IPS DF 4.7 (cell line): ENCODE data around the gene ENPP5.
A peak's percentile ranks its signal among the peaks of the same experiment; 100 is the strongest.
"Not testable (repeated sequence)": the region's sequence is repeated elsewhere in the genome, so short reads cannot be mapped to it uniquely, and the experiment has no call there.

Experiments
- DNase-seq: peaks from one replicate; pipeline ENCODE4 v3.0.0-alpha.2; 2013; ENCODE audit warnings: low spot score; ENCODE audit errors: extremely low read depth

Gene ENPP5

GRCh38 chr6:46175446-46175845 is 4.7 kb upstream of the ENPP5 start:
- DNase-seq: no peak

GRCh38 chr6:46174904-46175303 is 4.1 kb upstream of the ENPP5 start:
- DNase-seq: no peak

- DNase-seq: no peak
These were observed 1.4 kb upstream of the ENPP5 start for GRCh38 chr6:46172176-46172575.

- no peak for DNase-seq
These were observed 10.7 kb downstream of the ENPP5 start for GRCh38 chr6:46160102-46160501.

GRCh38 chr6:46159229-46159628 is 11.6 kb downstream of the ENPP5 start:
- DNase-seq: no peak

- DNase-seq: no peak
These were observed 14.1 kb downstream of the ENPP5 start for GRCh38 chr6:46156701-46157100.

GRCh38 chr6:46149066-46149465 is 21.7 kb downstream of the ENPP5 start:
- DNase-seq: not testable (repeated sequence)

- DNase-seq: no peak
These were observed 26.5 kb downstream of the ENPP5 start for GRCh38 chr6:46144270-46144669.

GRCh38 chr6:46138281-46138680 is 32.5 kb downstream of the ENPP5 start:
- DNase-seq: no peak

GRCh38 chr6:46137387-46137786 is 33.4 kb downstream of the ENPP5 start:
- no peak for DNase-seq

- DNase-seq: no peak
These were observed 33.9 kb downstream of the ENPP5 start for GRCh38 chr6:46136831-46137230.

- no peak for DNase-seq
These were observed 35.6 kb downstream of the ENPP5 start for GRCh38 chr6:46135176-46135575.

- no peak for DNase-seq
These were observed 36.6 kb downstream of the ENPP5 start for GRCh38 chr6:46134216-46134615.

GRCh38 chr6:46131291-46131690 is 39.5 kb downstream of the ENPP5 start:
- DNase-seq: not testable (repeated sequence)

GRCh38 chr6:46130666-46131065 is 40.1 kb downstream of the ENPP5 start:
- DNase-seq: no peak

GRCh38 chr6:46129629-46130511 is 40.9 kb downstream of the ENPP5 start, which contains the start of gene ENPP4:
ENPP4 (plus strand) TSS chr6:46129989; CDS start chr6:46139584, 9,595 bp downstream.
- DNase-seq: peak; percentile 90

GRCh38 chr6:46129291-46129628 is 41.5 kb downstream of the ENPP5 start:
- no peak for DNase-seq

GRCh38 chr6:46128476-46128875 is 42.3 kb downstream of the ENPP5 start:
- no peak for DNase-seq

- not testable (repeated sequence) for DNase-seq
These were observed 51.1 kb downstream of the ENPP5 start for GRCh38 chr6:46119679-46120078.

- DNase-seq: no peak
These were observed 51.9 kb downstream of the ENPP5 start for GRCh38 chr6:46118836-46119235.

GRCh38 chr6:46118157-46118556 is 52.6 kb downstream of the ENPP5 start:
- DNase-seq: no peak

- DNase-seq: no peak
These were observed 54.5 kb downstream of the ENPP5 start for GRCh38 chr6:46116289-46116688.

GRCh38 chr6:46115634-46116033 is 55.1 kb downstream of the ENPP5 start:
- DNase-seq: no peak
